Testis (tissue), 2 donors: ENCODE data around the gene EYS.

Experiments used
- CTCF ChIP-seq, 3 experiments: fragments of 450-650 bp in 2 of 3; fragments of 200-600 bp in 1 of 3; sonication (generic) in 1 of 3; IDR thresholded peaks; one replicate each; pipeline ENCODE4 v1.5.1; 2016 to 2019; ENCODE audit warnings: antibody characterized with exemption in 3 of 3, mild to moderate bottlenecking in 2 of 3, moderate library complexity in 1 of 3
- POLR2A ChIP-seq: fragments of 450-650 bp; IDR thresholded peaks from one replicate; pipeline ENCODE4 v1.6.1; 2017; ENCODE audit warnings: antibody characterized with exemption, mild to moderate bottlenecking, moderate library complexity

- TF ChIP-seq CTCF (IDR thresholded peaks at IDR 0.05) (no peak), POLR2A (no peak)
Observed at GRCh38 chr6:63760199-63760598, 1946.8 kb downstream of the EYS start.
